RWPE1 (cell line): Measurements from ENCODE around the gene FZD10.

Experiments used
- CTCF ChIA-PET: fragments of 350-600 bp; sonication (Branson Sonifier 250); formaldehyde crosslinking; extraction: SDS; loops from one replicate; lab custom pipeline; 2021; lab: Yijun Ruan, JAX
- POLR2A ChIA-PET: fragments of 400-600 bp; formaldehyde crosslinking; extraction: SDS; loops from one replicate; lab custom pipeline; 2020; ENCODE audit warnings: antibody characterized with exemption; ENCODE audit not compliant: low non-redundant PET; lab: Yijun Ruan, JAX
- DNase-seq: peaks from one replicate; pipeline ENCODE4 v3.0.0; 2012; ENCODE audit warnings: low spot score
- H3K27ac ChIP-seq: fragments of 450-650 bp; 2 replicates; pipeline ENCODE4 v1.5.1; 2017
- CTCF ChIP-seq: fragments of 450-650 bp; conservative IDR thresholded peaks from 2 replicates; pipeline ENCODE4 v1.5.1; 2017; ENCODE audit warnings: low read depth, mild to moderate bottlenecking

Gene FZD10

DNA sequence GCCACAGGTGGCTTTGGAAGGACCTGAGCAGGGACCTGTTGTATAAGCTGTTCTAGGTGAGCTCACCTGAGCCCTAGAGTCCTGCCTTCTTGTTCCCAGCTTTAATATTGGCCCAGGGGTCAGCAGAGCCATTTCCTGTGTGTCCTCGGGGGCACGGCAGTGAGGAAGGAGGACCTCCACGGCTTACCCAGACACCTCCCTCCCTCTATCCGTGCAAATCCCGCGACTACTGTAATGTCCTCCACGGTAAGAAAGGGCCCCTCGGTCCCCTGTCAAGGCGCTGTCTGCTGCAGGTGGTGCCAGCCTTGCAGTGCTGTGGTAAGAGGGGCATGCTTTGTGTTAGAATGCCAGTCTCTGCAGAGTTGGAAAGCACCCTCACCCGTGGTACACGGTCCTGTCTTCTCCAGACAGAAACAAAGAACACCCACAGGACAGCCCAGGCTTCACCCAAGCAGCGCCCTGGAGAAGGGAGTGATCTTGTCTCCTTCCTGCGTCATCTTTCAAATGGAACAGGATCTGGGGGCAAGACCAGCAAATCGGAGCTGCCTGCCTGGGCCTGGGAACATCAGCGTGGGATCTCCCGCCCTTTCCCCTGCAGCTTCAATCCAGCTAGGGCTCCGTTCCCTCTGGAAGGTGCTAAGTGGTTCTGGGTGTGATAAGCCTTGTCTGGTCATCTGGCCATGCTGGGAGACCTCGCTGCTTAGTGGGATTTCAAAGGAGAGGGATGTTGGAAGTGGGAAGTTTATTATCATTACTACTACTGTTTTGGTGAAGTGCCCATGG lies 20.2 kb upstream of the FZD10 start:
- no peak overlapping the region for H3K27ac ChIP-seq
- CTCF ChIA-PET, result no interaction called here
- DNase-seq, result no peak
- POLR2A ChIA-PET, result no interaction called here
- TF ChIP-seq CTCF, result no peak

DNA sequence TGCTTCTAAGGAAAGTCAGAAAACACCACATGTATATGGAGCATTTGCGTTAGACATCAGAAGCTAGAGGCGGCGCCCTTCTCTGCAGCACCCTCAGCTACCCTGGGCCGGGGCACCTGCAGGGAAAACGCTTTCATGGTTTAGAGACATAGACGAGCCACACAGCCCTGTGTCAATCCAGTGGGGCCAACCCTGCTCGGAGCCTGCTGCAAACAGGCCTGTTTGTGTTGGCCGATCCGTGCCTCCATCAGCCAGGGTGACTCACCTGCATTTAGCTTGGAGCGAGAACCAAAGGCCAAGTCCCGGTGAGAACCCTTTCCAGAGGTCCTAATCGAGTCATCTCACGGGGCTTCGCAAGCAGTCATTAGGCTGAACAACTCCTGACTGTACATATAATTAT lies 19.5 kb upstream of the FZD10 start:
- CTCF ChIA-PET, result no interaction called here
- POLR2A ChIA-PET, result no interaction called here

DNA sequence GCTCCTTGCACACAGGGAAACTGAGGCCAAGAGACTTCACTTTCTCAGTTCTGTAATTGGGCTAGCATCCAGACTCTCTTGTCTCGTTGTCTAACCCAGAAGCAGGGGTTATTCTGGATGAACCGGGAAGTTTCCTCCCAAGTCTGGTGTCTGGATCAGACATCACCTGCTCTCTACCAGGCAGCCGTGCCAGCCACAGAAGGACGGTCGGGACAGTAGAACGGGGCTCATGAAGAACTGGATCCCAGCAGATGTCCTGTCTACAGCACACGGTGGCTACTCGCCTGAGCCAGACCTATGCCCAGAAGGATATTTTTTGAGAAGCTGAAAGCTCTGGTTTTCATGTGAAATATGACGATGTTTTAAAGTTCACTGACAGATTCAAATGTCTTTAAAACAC lies 19.1 kb upstream of the FZD10 start:
- CTCF ChIA-PET, result no interaction called here
- DNase-seq, result no peak
- no peak for TF ChIP-seq CTCF
- POLR2A ChIA-PET, result no interaction called here
- no peak overlapping the region for H3K27ac ChIP-seq

More for the DNA sequence above, 19.5 kb upstream of the FZD10 start:
- H3K27ac ChIP-seq, result no peak overlapping the region
- peak; percentile 72 for DNase-seq
- TF ChIP-seq CTCF, result no peak

GRCh38 chr12:130144256-130144655 lies 18.0 kb upstream of the FZD10 start:
- DNase-seq, result no peak
- ChIA-PET POLR2A (no interaction called here), CTCF (interaction anchor here (0.6 to 0.7 kb wide), 2 partner anchors 12 to 18 kb away, joined by 3 to 4 read pairs; no protein-coding TSS in a partner anchor)
- TF ChIP-seq CTCF, result no peak
- no peak overlapping the region for H3K27ac ChIP-seq

DNA sequence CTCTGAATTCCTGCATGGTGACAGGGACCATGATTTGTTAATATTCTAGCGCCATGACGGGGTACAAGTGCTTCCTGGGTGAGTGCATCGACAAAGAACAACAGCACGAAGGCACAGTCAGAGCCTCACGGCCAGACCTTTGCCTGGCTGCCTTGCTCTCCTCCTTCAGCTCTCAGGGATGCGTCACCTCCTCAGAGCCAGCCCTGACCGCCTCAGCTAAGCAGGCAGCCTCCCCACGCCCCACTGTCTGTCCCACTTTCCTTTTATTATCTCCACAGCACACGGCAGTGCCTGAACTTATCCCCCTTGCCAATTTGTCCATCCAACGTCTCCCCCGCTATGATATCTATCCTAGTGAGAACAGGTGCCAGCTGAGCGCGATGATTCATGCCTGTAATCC lies 16.5 kb upstream of the FZD10 start:
- CTCF ChIA-PET, result interaction anchor here (0.9 kb wide), 1 partner anchor 103 kb away, joined by 4 read pairs; no protein-coding TSS in a partner anchor
- POLR2A ChIA-PET, result no interaction called here
- no peak for DNase-seq
- TF ChIP-seq CTCF, result no peak
- no peak overlapping the region for H3K27ac ChIP-seq

GRCh38 chr12:130146176-130146931 lies 15.9 kb upstream of the FZD10 start:
- DNase-seq, result no peak
- POLR2A ChIA-PET, result no interaction called here
- no peak overlapping the region for H3K27ac ChIP-seq
- CTCF ChIA-PET, result interaction anchor here (0.9 kb wide), 1 partner anchor 104 kb away, joined by 4 read pairs; no protein-coding TSS in a partner anchor
- TF ChIP-seq CTCF, result no peak
